Kidney (tissue), 14 donors: Measurements from ENCODE around the gene ENPP6. TPM values are rescaled to one million over a fixed set of nuclear protein-coding genes. Genes with fewer than 3 reads are reported as not detected.

Source experiments
- DNase-seq, 5 donors: peaks; one replicate each; pipeline ENCODE4 v3.0.0-alpha.2; 2013 to 2020
- FAIRE-seq: peaks from 2 replicates; lab custom pipeline; 2012; peaks lifted over from hg19 to GRCh38; lab: Jason Lieb, UNC
- H3K27ac ChIP-seq, 2 donors: one replicate each; pipeline ENCODE4 v1.7.0; 2013; ENCODE audit warnings: low read depth in 2 of 2, low read length in 2 of 2, inconsistent platforms in 1 of 2
- H3K27me3 ChIP-seq: one replicate; pipeline ENCODE4 v1.7.1; 2013; ENCODE audit warnings: low read length, inconsistent platforms; ENCODE audit not compliant: control insufficient read depth, insufficient read depth
- H3K36me3 ChIP-seq, 3 donors: one replicate each; pipeline versions ENCODE4 v1.7.0 to v1.7.1; 2013; ENCODE audit warnings: low read length in 3 of 3, control low read depth in 1 of 3, inconsistent platforms in 1 of 3; ENCODE audit not compliant: insufficient read depth in 3 of 3, control insufficient read depth in 2 of 3
- H3K4me1 ChIP-seq, 3 donors: one replicate each; pipeline versions ENCODE4 v1.7.0 to v1.7.1; 2013; ENCODE audit warnings: low read length in 3 of 3, inconsistent platforms in 1 of 3, low read depth in 1 of 3; ENCODE audit not compliant: control insufficient read depth in 2 of 3, insufficient read depth in 2 of 3
- H3K4me3 ChIP-seq, 3 donors: one replicate each; pipeline versions ENCODE4 v1.7.0 to v1.8.1; 2013; ENCODE audit warnings: low read length in 3 of 3, control low read depth in 1 of 3, inconsistent platforms in 1 of 3
- H3K9ac ChIP-seq, 3 donors: one replicate each; pipeline versions ENCODE4 v1.7.0 to v1.7.1; 2013; ENCODE audit warnings: low read length in 3 of 3, control low read depth in 1 of 3, inconsistent platforms in 1 of 3
- H3K9me3 ChIP-seq, 3 donors: one replicate each; pipeline versions ENCODE4 v1.7.0 to v1.7.1; 2013; ENCODE audit warnings: low read length in 3 of 3, control low read depth in 1 of 3, inconsistent platforms in 1 of 3; ENCODE audit not compliant: control insufficient read depth in 2 of 3, insufficient read depth in 1 of 3
- intact Hi-C: fragments of 100-400 bp; cut with DNase I; formaldehyde crosslinking; loops from one replicate; pipeline ENCODE4 v1.11.1; 2022
- polyA plus RNA-seq: library from polyadenylated mRNA; stranded (reverse); fragments of 350-450 nt; fragmentation: Illumina TruSeq; extraction: RNeasy Lipid Tissue Mini Kit (QIAGEN cat#74804); gene quantifications from one replicate; pipeline ENCODE4 v1.2.3, GENCODE V29; 2014; ENCODE audit warnings: low read depth, low replicate concordance; ENCODE audit not compliant: insufficient read depth
- total RNA-seq: library from RNA; stranded (reverse); fragmentation: NEBNext Ultra II Directional; extraction: Animal tissue kit (Norgen Biotek cat#: 25700); gene quantifications from one replicate; pipeline ENCODE4 v1.2.1, GENCODE V29; 2021
- TF ChIP-seq, protein P1 (sequence below): IDR thresholded peaks from 3 replicates; pipeline ENCODE4 v1.5.1; 2012; ENCODE audit warnings: mild to moderate bottlenecking, moderate library complexity, borderline replicate concordance; ENCODE audit not compliant: insufficient read depth; ENCODE audit errors: extremely low read depth
- donor health status: control.
- donor health status: control.
- donor health status: control.
- donor health status: control.
- donor health status: control.
- donor health status: DM: yes; HTN: yes; CAD: no.
- donor health status: Normal renal cell carcinoma (clear cell type).

Gene ENPP6
- total and polyA plus RNA-seq, 2 donors from 2014 or later, result 0.91 to 7.2 TPM

- no peaks in the 10 kb centered on the region for H3K9me3 ChIP-seq
- DNase-seq (no peak), FAIRE-seq (no peak)
- TF ChIP-seq, protein P1, sequence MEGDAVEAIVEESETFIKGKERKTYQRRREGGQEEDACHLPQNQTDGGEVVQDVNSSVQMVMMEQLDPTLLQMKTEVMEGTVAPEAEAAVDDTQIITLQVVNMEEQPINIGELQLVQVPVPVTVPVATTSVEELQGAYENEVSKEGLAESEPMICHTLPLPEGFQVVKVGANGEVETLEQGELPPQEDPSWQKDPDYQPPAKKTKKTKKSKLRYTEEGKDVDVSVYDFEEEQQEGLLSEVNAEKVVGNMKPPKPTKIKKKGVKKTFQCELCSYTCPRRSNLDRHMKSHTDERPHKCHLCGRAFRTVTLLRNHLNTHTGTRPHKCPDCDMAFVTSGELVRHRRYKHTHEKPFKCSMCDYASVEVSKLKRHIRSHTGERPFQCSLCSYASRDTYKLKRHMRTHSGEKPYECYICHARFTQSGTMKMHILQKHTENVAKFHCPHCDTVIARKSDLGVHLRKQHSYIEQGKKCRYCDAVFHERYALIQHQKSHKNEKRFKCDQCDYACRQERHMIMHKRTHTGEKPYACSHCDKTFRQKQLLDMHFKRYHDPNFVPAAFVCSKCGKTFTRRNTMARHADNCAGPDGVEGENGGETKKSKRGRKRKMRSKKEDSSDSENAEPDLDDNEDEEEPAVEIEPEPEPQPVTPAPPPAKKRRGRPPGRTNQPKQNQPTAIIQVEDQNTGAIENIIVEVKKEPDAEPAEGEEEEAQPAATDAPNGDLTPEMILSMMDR, result no peak
- H3K36me3 ChIP-seq, result no peaks in the 10 kb centered on the region
- H3K27ac ChIP-seq, result no peak overlapping the region
- H3K4me1 ChIP-seq, result no peaks in the 10 kb centered on the region
- intact Hi-C loops, result no loop called here
- H3K9ac ChIP-seq, result no peak overlapping the region
- no peak overlapping the region for H3K4me3 ChIP-seq
- H3K27me3 ChIP-seq, result no peaks in the 10 kb centered on the region
Observed at GRCh38 chr4:184150102-184150839, 67.4 kb downstream of the ENPP6 start.

DNA sequence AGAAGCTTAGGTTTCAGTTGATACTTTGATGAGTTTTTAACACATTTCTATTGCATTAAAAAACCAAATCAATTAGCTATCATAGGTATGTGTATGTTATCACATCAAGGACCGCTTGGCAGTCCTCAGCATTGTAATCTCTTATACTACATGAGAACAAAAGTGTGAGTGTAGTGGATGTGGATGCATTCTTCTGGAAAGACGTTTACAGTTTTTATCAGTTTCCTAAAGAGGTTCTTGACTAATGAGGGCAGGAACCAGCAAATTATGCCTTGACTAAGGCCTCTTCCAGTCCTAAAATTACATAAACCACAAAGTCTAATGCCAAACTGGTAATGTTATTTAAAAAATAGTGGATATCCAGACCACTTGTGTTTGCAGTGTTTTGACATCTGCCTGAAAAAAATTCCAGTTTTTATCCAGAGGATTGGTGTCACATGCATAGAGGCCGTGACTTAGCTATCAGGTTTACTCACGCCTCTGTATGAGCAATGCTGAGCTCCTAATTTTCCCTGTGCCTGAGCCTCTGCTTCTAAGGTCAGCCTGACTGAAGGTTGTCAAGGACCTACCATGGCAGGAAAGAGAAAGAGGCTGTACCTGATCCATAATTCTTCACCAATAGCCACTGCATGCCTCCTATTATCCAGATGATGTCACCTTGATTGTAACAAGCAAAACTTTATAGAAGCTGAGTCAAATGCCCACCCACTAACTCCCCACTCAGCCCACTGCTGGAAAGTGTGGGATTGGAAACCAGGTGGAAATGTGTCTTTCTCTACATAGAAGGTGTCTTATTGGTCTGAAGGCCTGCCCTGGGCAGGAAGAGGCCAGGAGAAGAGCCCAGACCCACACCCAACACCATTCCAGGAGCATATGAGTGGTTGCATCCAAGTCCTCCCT, 68.7 kb downstream of the ENPP6 start:
- Histone ChIP-seq H3K4me1 (no peaks in the 10 kb centered on the region), H3K27ac (no peak overlapping the region)
- TF ChIP-seq, protein P1, result no peak

GRCh38 chr4:184147858-184148737, 69.6 kb downstream of the ENPP6 start:
- Histone ChIP-seq H3K27ac (no peak overlapping the region), H3K4me3 (no peak overlapping the region), H3K27me3 (no peaks in the 10 kb centered on the region), H3K9ac (no peak overlapping the region), H3K36me3 (no peaks in the 10 kb centered on the region), H3K4me1 (no peaks in the 10 kb centered on the region), H3K9me3 (no peaks in the 10 kb centered on the region)
- TF ChIP-seq, protein P1, result no peak
- DNase-seq (no peak), FAIRE-seq (no peak)
- intact Hi-C loops, result no loop called here

More for the DNA sequence above, 68.7 kb downstream of the ENPP6 start:
- Histone ChIP-seq H3K27me3 (no peaks in the 10 kb centered on the region), H3K9me3 (no peaks in the 10 kb centered on the region), H3K36me3 (no peaks in the 10 kb centered on the region), H3K9ac (no peak overlapping the region), H3K4me3 (no peak overlapping the region)
- intact Hi-C loops, result no loop called here
- FAIRE-seq, result no peak
- DNase-seq, result no peak
